Activated B cell treated with CpG ODN at 0.5 μM for 24 hours (primary cell): ENCODE results near the gene KSR2. TPM values are rescaled to one million over a fixed set of nuclear protein-coding genes. Genes with fewer than 3 reads are reported as not detected.

Experiments
- ATAC-seq: fragments of 200-7000 bp; cut with Tn5 transposase; one replicate; pipeline ENCODE4 v1.10.0; 2021; ENCODE audit warnings: low read depth, mild to moderate bottlenecking, moderate library complexity
- CTCF ChIA-PET: fragments of 350-600 bp; sonication (Branson Sonifier 250); formaldehyde crosslinking; loops from one replicate; lab custom pipeline; 2021; ENCODE audit warnings: antibody characterized with exemption; lab: Charles Lee
- POLR2A ChIA-PET: fragments of 350-600 bp; sonication (Branson Sonifier 250); formaldehyde crosslinking; loops from one replicate; lab custom pipeline; 2021; ENCODE audit warnings: antibody characterized with exemption; lab: Charles Lee
- DNase-seq: peaks from one replicate; pipeline ENCODE4 v3.0.0; 2022
- H3K27ac Mint-ChIP-seq: one replicate; pipeline ENCODE4 v1.8.0; 2020; ENCODE audit warnings: mixed read lengths
- H3K27me3 Mint-ChIP-seq: one replicate; pipeline ENCODE4 v1.8.0; 2021; ENCODE audit warnings: mixed read lengths
- H3K36me3 Mint-ChIP-seq: one replicate; pipeline ENCODE4 v1.8.0; 2021; ENCODE audit warnings: low read depth, mixed read lengths
- H3K4me1 Mint-ChIP-seq: one replicate; pipeline ENCODE4 v1.8.0; 2021; ENCODE audit warnings: mixed read lengths
- H3K4me3 Mint-ChIP-seq: one replicate; pipeline ENCODE4 v1.8.0; 2020; ENCODE audit warnings: mild to moderate bottlenecking, mixed read lengths
- H3K9me3 Mint-ChIP-seq: one replicate; pipeline ENCODE4 v1.8.0; 2020; ENCODE audit warnings: mixed read lengths
- CTCF ChIP-seq: fragments of 200-600 bp; IDR thresholded peaks from one replicate; pipeline ENCODE4 v1.8.0; 2022; ENCODE audit warnings: antibody characterized with exemption, mild to moderate bottlenecking
- intact Hi-C: fragments of 100-400 bp; cut with micrococcal nuclease; formaldehyde crosslinking; loops from one replicate; pipeline ENCODE4 v1.15.1; 2024
- total RNA-seq: library from RNA; stranded (reverse); gene quantifications from 2 replicates; pipeline ENCODE4 v1.2.3, GENCODE V29; 2022

The KSR2 gene
- total RNA-seq, 1 donor from 2014 or later = not detected

- Mint-ChIP-seq H3K4me1 (no peaks in the 10 kb centered on the region), H3K27ac (no peak overlapping the region), H3K27me3 (no peaks in the 10 kb centered on the region), H3K4me3 (no peak overlapping the region), H3K9me3 (peaks cover 5% of the 10 kb centered on the region), H3K36me3 (no peaks in the 10 kb centered on the region)
- TF ChIP-seq CTCF = no peak
- ATAC-seq (no peak), DNase-seq (no peak)
- ChIA-PET CTCF (no interaction called here), POLR2A (no interaction called here)
- intact Hi-C loops = no loop called here
Measured at GRCh38 chr12:117766008-117766407, 202.8 kb downstream of the KSR2 start.

GRCh38 chr12:117762143-117762542 lies 206.6 kb downstream of the KSR2 start:
- Mint-ChIP-seq H3K27me3 (peaks cover 3% of the 10 kb centered on the region), H3K9me3 (peaks cover 5% of the 10 kb centered on the region), H3K4me3 (no peak overlapping the region), H3K27ac (no peak overlapping the region), H3K4me1 (no peaks in the 10 kb centered on the region), H3K36me3 (no peaks in the 10 kb centered on the region)
- intact Hi-C loops = no loop called here
- TF ChIP-seq CTCF = no peak
- ChIA-PET CTCF (no interaction called here), POLR2A (no interaction called here)
- ATAC-seq = no peak
- no peak for DNase-seq

GRCh38 chr12:117761528-117762100 lies 207.2 kb downstream of the KSR2 start:
- Mint-ChIP-seq H3K4me1 (no peaks in the 10 kb centered on the region), H3K27ac (no peak overlapping the region), H3K27me3 (peaks cover 3% of the 10 kb centered on the region), H3K4me3 (no peak overlapping the region), H3K36me3 (no peaks in the 10 kb centered on the region), H3K9me3 (peaks cover 5% of the 10 kb centered on the region)
- no peak for TF ChIP-seq CTCF
- CTCF ChIA-PET = no interaction called here
- ATAC-seq (no peak), DNase-seq (no peak)
- intact Hi-C loops = no loop called here
- POLR2A ChIA-PET = no interaction called here

GRCh38 chr12:117760990-117761389 lies 207.8 kb downstream of the KSR2 start:
- no peak for ATAC-seq
- no peaks in the 10 kb centered on the region for H3K36me3 Mint-ChIP-seq
- intact Hi-C loops = no loop called here
- H3K27me3 Mint-ChIP-seq = peaks cover 3% of the 10 kb centered on the region
- H3K4me1 Mint-ChIP-seq = no peaks in the 10 kb centered on the region
- DNase-seq = no peak
- no peak overlapping the region for H3K4me3 Mint-ChIP-seq
- no peak overlapping the region for H3K27ac Mint-ChIP-seq
- ChIA-PET CTCF (no interaction called here), POLR2A (no interaction called here)
- TF ChIP-seq CTCF = no peak
- peaks cover 2% of the 10 kb centered on the region for H3K9me3 Mint-ChIP-seq

- Mint-ChIP-seq H3K9me3 (peaks cover 6% of the 10 kb centered on the region), H3K27me3 (no peaks in the 10 kb centered on the region), H3K4me1 (no peaks in the 10 kb centered on the region), H3K36me3 (no peaks in the 10 kb centered on the region), H3K27ac (no peak overlapping the region), H3K4me3 (no peak overlapping the region)
- DNase-seq (no peak), ATAC-seq (no peak)
- CTCF ChIA-PET = no interaction called here
- no peak for TF ChIP-seq CTCF
- POLR2A ChIA-PET = no interaction called here
- intact Hi-C loops = no loop called here
Measured at GRCh38 chr12:117750657-117751056, 218.1 kb downstream of the KSR2 start.
